ENCODE measurements around the gene LSM4.

The LSM4 gene

GRCh38 chr19:18279516-18280246 is 43.2 kb downstream of the LSM4 start:
- TF ChIP-seq CTCF (IDR thresholded peaks at IDR 0.05; ENCODE audit: extremely low read depth, insufficient read depth, missing control alignments), result peak; percentile 89
- in situ Hi-C loops (cut with MboI; ENCODE audit: low pct_unique_long_range_greater_than_20kb, low sequenced_read_pairs, unreplicated experiment), result loop anchor here (5.0 kb wide), 1 partner anchor 43 kb away; the partner anchor contains the start of gene LSM4
- peak; percentile 98 for DNase-seq (ENCODE audit: low spot score)

- in situ Hi-C loops (cut with MboI; ENCODE audit: low pct_unique_long_range_greater_than_20kb, low sequenced_read_pairs, unreplicated experiment), result loop anchor here (5.0 kb wide), 1 partner anchor 43 kb away; the partner anchor contains the start of gene LSM4
- no peak for DNase-seq (ENCODE audit: low spot score)
- no peak for TF ChIP-seq CTCF (IDR thresholded peaks at IDR 0.05; ENCODE audit: extremely low read depth, insufficient read depth, missing control alignments)
Measured at GRCh38 chr19:18279266-18279515, 43.7 kb downstream of the LSM4 start.

GRCh38 chr19:18278521-18279265 is 44.2 kb downstream of the LSM4 start:
- in situ Hi-C loops (cut with MboI; ENCODE audit: low pct_unique_long_range_greater_than_20kb, low sequenced_read_pairs, unreplicated experiment), result loop anchor here (5.0 kb wide), 1 partner anchor 44 kb away; the partner anchor contains the start of gene LSM4
- DNase-seq (ENCODE audit: low spot score), result no peak
- TF ChIP-seq CTCF (IDR thresholded peaks at IDR 0.05; ENCODE audit: extremely low read depth, insufficient read depth, missing control alignments), result peak; percentile 54

- no peak for TF ChIP-seq CTCF (IDR thresholded peaks at IDR 0.05; ENCODE audit: extremely low read depth, insufficient read depth, missing control alignments)
- DNase-seq (ENCODE audit: low spot score), result no peak
- in situ Hi-C loops (cut with MboI; ENCODE audit: low pct_unique_long_range_greater_than_20kb, low sequenced_read_pairs, unreplicated experiment), result loop anchor here (5.0 kb wide), 1 partner anchor 47 kb away; the partner anchor contains the start of gene LSM4
Measured at GRCh38 chr19:18274781-18275356, 48.0 kb downstream of the LSM4 start.

GRCh38 chr19:18274219-18274780 is 48.6 kb downstream of the LSM4 start, which contains the start of gene IQCN:
IQCN (minus strand) TSS chr19:18274452; CDS start chr19:18269478, 4,974 bp downstream.
- no peak for DNase-seq (ENCODE audit: low spot score)
- TF ChIP-seq CTCF (IDR thresholded peaks at IDR 0.05; ENCODE audit: extremely low read depth, insufficient read depth, missing control alignments), result no peak
- in situ Hi-C loops (cut with MboI; ENCODE audit: low pct_unique_long_range_greater_than_20kb, low sequenced_read_pairs, unreplicated experiment), result no loop called here

- no peak for DNase-seq (ENCODE audit: low spot score)
- no peak for TF ChIP-seq CTCF (IDR thresholded peaks at IDR 0.05; ENCODE audit: extremely low read depth, insufficient read depth, missing control alignments)
- in situ Hi-C loops (cut with MboI; ENCODE audit: low pct_unique_long_range_greater_than_20kb, low sequenced_read_pairs, unreplicated experiment), result no loop called here
Measured at GRCh38 chr19:18273561-18274218, 49.2 kb downstream of the LSM4 start.

Data from GM13977 (cell line).